Neutrophil (primary cell): ENCODE measurements around the gene PIGX.

ENCODE experiments used
- H3K27ac ChIP-seq: fragments of 200-600 bp; sonication (generic); 2 replicates; pipeline ENCODE4 v1.5.1; 2016; ENCODE audit warnings: mild to moderate bottlenecking, moderate library complexity
- H3K27me3 ChIP-seq: fragments of 200-600 bp; sonication (generic); 2 replicates; pipeline ENCODE4 v1.6.0; 2016; ENCODE audit warnings: mild to moderate bottlenecking
- H3K36me3 ChIP-seq: fragments of 200-600 bp; sonication (generic); 2 replicates; pipeline ENCODE4 v1.5.1; 2017
- H3K4me1 ChIP-seq, 2 experiments: fragments of 200-600 bp in 1 of 2; sonication (generic) in 1 of 2; 1 replicate in 1 of 2; 2 replicates in 1 of 2; pipeline versions ENCODE4 v1.5.1 to v1.6.1; 2013 to 2016; ENCODE audit warnings: low read depth in 1 of 2, low read length in 1 of 2, mild to moderate bottlenecking in 1 of 2, moderate library complexity in 1 of 2; ENCODE audit not compliant: control insufficient read depth in 1 of 2, insufficient read depth in 1 of 2
- H3K4me3 ChIP-seq, 2 experiments: fragments of 200-600 bp in 1 of 2; sonication (generic) in 1 of 2; 1 replicate in 1 of 2; 2 replicates in 1 of 2; pipeline ENCODE4 v1.5.1; 2013 to 2016; ENCODE audit warnings: low read depth in 1 of 2, low read length in 1 of 2, mild to moderate bottlenecking in 1 of 2, moderate library complexity in 1 of 2
- H3K9me3 ChIP-seq: fragments of 200-600 bp; sonication (generic); 2 replicates; pipeline ENCODE4 v1.5.1; 2016
- CTCF ChIP-seq: fragments of 200-600 bp; sonication (generic); IDR thresholded peaks from 2 replicates; pipeline ENCODE4 v1.5.1; 2016; ENCODE audit warnings: antibody characterized with exemption

The PIGX gene

DNA sequence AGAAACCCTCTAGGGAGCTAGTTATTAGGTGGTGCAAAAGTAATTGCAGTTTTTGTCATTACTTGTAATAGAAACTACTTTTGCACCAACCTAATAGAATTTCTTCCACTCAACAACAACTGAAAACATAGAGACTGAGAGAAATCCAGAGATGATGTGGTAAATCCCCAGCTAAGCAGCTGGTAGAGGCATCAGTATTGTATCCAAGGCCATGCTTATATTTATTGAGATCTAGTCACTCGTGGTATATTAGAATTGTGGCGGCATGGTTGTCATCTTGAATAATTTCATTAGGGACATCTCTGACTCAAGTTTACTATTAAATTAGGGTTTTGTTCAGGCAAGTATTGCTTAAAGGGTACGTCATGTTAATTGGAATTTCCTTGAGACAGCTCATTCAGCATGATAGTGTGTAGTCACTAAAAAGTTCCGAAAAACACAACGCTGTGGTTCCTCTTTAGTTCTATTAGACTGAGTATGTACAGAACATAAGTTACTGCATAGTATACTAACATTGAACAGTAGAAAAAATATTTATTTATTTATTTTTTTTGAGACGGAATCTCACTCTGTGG, 62.8 kb downstream of the PIGX start:
- H3K27ac ChIP-seq, result peak overlapping the region; percentile 68
- H3K36me3 ChIP-seq, result peaks cover 14% of the 10 kb centered on the region
- no peaks in the 10 kb centered on the region for H3K27me3 ChIP-seq
- H3K9me3 ChIP-seq, result no peaks in the 10 kb centered on the region
- TF ChIP-seq CTCF, result no peak
- H3K4me3 ChIP-seq, result no peak overlapping the region
- H3K4me1 ChIP-seq, result peaks cover 45 to 71% of the 10 kb centered on the region in 2 experiments

DNA sequence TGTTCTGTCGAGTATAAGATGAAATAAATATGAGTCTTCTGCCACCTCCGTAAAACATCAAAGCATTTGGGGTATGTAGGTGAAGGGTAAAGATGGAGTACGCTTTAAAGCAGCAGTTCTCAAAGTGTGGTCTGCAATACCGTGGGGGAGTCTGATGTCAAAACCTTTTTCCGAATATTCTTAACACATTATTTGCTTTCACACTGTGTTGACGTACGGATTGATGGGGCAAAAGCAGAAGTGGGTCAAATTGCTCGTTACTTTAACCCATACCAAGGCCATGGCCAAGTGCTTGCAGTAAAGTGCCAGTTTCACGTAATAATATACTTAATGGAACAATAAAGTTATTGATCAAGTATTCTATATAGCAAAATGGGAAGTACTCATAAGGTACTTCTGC, 63.8 kb downstream of the PIGX start:
- H3K9me3 ChIP-seq, result no peaks in the 10 kb centered on the region
- TF ChIP-seq CTCF, result no peak
- peaks cover 45 to 71% of the 10 kb centered on the region in 2 experiments for H3K4me1 ChIP-seq
- H3K27me3 ChIP-seq, result no peaks in the 10 kb centered on the region
- H3K36me3 ChIP-seq, result peaks cover 22% of the 10 kb centered on the region
- H3K27ac ChIP-seq, result peak overlapping the region; percentile 44
- no peak overlapping the region for H3K4me3 ChIP-seq

DNA sequence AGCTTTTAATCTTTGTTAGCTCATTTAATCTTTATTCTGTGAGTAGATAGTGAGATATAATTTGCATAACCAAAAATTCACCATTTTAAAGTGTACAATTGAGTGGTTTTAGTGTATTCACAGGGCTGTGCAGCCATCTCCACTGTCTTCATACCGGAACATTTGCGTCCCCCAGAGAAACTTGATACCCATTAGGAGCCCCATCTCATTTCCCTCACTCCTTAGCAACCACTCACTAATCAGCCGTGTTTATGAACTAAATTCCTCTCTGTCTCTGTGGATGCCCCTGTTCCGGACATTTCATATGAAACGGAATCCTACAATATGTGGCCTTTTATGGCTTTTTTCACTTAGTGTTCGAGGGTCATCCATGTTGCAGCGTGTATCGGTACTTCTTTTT, 65.7 kb downstream of the PIGX start:
- Histone ChIP-seq H3K36me3 (peaks cover 35% of the 10 kb centered on the region), H3K27ac (no peak overlapping the region), H3K27me3 (no peaks in the 10 kb centered on the region), H3K4me3 (no peak overlapping the region), H3K9me3 (no peaks in the 10 kb centered on the region), H3K4me1 (peaks cover 34 to 55% of the 10 kb centered on the region in 2 experiments)
- TF ChIP-seq CTCF, result no peak

GRCh38 chr3:196778755-196779154, 66.6 kb downstream of the PIGX start:
- Histone ChIP-seq H3K9me3 (no peaks in the 10 kb centered on the region), H3K27ac (peak overlapping the region; percentile 49), H3K4me1 (peaks cover 28 to 49% of the 10 kb centered on the region in 2 experiments), H3K27me3 (no peaks in the 10 kb centered on the region), H3K4me3 (no peak overlapping the region), H3K36me3 (peaks cover 44% of the 10 kb centered on the region)
- TF ChIP-seq CTCF, result no peak

- H3K9me3 ChIP-seq, result no peaks in the 10 kb centered on the region
These were observed 70.3 kb downstream of the PIGX start for GRCh38 chr3:196782511-196782910.

More at GRCh38 chr3:196782511-196782910, 70.3 kb downstream of the PIGX start:
- Histone ChIP-seq H3K27me3 (no peaks in the 10 kb centered on the region), H3K36me3 (peaks cover 45% of the 10 kb centered on the region), H3K4me1 (peaks cover 10 to 13% of the 10 kb centered on the region in 2 experiments), H3K27ac (no peak overlapping the region), H3K4me3 (no peak overlapping the region)
- TF ChIP-seq CTCF, result no peak
